ENCODE measurements around the gene MED17.
A peak's percentile ranks its signal among the peaks of the same experiment; 100 is the strongest.
"Not testable (repeated sequence)": the region's sequence is repeated elsewhere in the genome, so short reads cannot be mapped to it uniquely, and the experiment has no call there.

MED17 gene

GRCh38 chr11:93773601-93774200, 10.4 kb upstream of the MED17 start:
- H3K4me3 Mint-ChIP-seq = no peak overlapping the region

GRCh38 chr11:93774560-93774959, 9.5 kb upstream of the MED17 start:
- not testable (repeated sequence) for H3K27ac Mint-ChIP-seq; H3K36me3 Mint-ChIP-seq (ENCODE audit: low read depth); H3K4me3 Mint-ChIP-seq; H3K4me1 Mint-ChIP-seq; H3K27me3 Mint-ChIP-seq (ENCODE audit: low read depth); H3K9me3 Mint-ChIP-seq

More at GRCh38 chr11:93773601-93774200, 10.4 kb upstream of the MED17 start:
- Mint-ChIP-seq H3K36me3 (ENCODE audit: low read depth) (no peaks in the 10 kb centered on the region), H3K27ac (no peak overlapping the region), H3K4me1 (no peaks in the 10 kb centered on the region), H3K27me3 (ENCODE audit: low read depth) (no peaks in the 10 kb centered on the region), H3K9me3 (peaks cover 2% of the 10 kb centered on the region)
- TF ChIP-seq, protein P1, sequence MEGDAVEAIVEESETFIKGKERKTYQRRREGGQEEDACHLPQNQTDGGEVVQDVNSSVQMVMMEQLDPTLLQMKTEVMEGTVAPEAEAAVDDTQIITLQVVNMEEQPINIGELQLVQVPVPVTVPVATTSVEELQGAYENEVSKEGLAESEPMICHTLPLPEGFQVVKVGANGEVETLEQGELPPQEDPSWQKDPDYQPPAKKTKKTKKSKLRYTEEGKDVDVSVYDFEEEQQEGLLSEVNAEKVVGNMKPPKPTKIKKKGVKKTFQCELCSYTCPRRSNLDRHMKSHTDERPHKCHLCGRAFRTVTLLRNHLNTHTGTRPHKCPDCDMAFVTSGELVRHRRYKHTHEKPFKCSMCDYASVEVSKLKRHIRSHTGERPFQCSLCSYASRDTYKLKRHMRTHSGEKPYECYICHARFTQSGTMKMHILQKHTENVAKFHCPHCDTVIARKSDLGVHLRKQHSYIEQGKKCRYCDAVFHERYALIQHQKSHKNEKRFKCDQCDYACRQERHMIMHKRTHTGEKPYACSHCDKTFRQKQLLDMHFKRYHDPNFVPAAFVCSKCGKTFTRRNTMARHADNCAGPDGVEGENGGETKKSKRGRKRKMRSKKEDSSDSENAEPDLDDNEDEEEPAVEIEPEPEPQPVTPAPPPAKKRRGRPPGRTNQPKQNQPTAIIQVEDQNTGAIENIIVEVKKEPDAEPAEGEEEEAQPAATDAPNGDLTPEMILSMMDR (IDR thresholded peaks at IDR 0.05; ENCODE audit: unreplicated experiment in 3 of 3) = no peak

- Mint-ChIP-seq H3K9me3 (peaks cover 2% of the 10 kb centered on the region), H3K4me1 (no peaks in the 10 kb centered on the region), H3K27ac (no peak overlapping the region), H3K27me3 (ENCODE audit: low read depth) (no peaks in the 10 kb centered on the region), H3K36me3 (ENCODE audit: low read depth) (peaks cover 7% of the 10 kb centered on the region), H3K4me3 (no peak overlapping the region)
- TF ChIP-seq, protein P1 (IDR thresholded peaks at IDR 0.05; ENCODE audit: unreplicated experiment in 3 of 3) = peak in 1 of 3 experiments; percentile 19
Measured at GRCh38 chr11:93775289-93775688, 8.8 kb upstream of the MED17 start.

DNA sequence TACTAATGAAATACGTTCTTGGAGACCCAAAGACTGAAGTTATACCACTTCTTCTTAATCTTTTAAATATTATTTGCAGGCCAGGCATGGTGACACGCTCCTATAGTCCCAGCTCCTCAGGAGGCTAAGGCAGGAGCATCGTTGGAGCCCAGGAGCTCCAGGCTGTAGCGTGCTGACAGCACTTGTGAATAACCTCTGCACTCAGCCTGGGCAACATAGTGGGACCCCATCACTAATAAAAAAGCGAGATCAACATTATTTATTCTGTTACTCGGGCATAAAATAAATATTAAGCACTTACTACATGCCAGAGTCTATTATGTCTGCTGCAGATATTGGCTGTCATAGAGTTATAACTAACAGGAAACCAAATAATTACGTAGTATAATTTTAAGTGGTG, 720 bp upstream of the MED17 start:
- no peaks in the 10 kb centered on the region for H3K9me3 Mint-ChIP-seq
- H3K4me3 Mint-ChIP-seq = peak overlapping the region; percentile 91 to 97 (median 96)
- peaks cover 38% of the 10 kb centered on the region for H3K4me1 Mint-ChIP-seq
- no peaks in the 10 kb centered on the region for H3K27me3 Mint-ChIP-seq (ENCODE audit: low read depth)
- TF ChIP-seq, protein P1 (IDR thresholded peaks at IDR 0.05; ENCODE audit: unreplicated experiment in 3 of 3) = no peak
- H3K36me3 Mint-ChIP-seq (ENCODE audit: low read depth) = peaks cover 27% of the 10 kb centered on the region
- peak overlapping the region in 2 of 3 experiments; percentile 91 for H3K27ac Mint-ChIP-seq

GRCh38 chr11:93783765-93784144, 327 bp upstream of the MED17 start:
- peaks cover 30% of the 10 kb centered on the region for H3K36me3 Mint-ChIP-seq (ENCODE audit: low read depth)
- H3K9me3 Mint-ChIP-seq = no peaks in the 10 kb centered on the region
- TF ChIP-seq, protein P1 (IDR thresholded peaks at IDR 0.05; ENCODE audit: unreplicated experiment in 3 of 3) = peak in 1 of 3 experiments; percentile 19
- peak overlapping the region; percentile 90 to 91 (median 91) for H3K27ac Mint-ChIP-seq
- H3K27me3 Mint-ChIP-seq (ENCODE audit: low read depth) = no peaks in the 10 kb centered on the region
- peak overlapping the region; percentile 91 to 97 (median 96) for H3K4me3 Mint-ChIP-seq
- peaks cover 38% of the 10 kb centered on the region for H3K4me1 Mint-ChIP-seq

- peak overlapping the region; percentile 91 to 97 (median 96) for H3K4me3 Mint-ChIP-seq
- peak overlapping the region; percentile 90 to 91 (median 91) for H3K27ac Mint-ChIP-seq
- H3K4me1 Mint-ChIP-seq = peaks cover 38% of the 10 kb centered on the region
- H3K36me3 Mint-ChIP-seq (ENCODE audit: low read depth) = peaks cover 37% of the 10 kb centered on the region
- TF ChIP-seq, protein P1 (IDR thresholded peaks at IDR 0.05; ENCODE audit: unreplicated experiment in 3 of 3) = peak in 1 of 3 experiments; percentile 2
- H3K27me3 Mint-ChIP-seq (ENCODE audit: low read depth) = no peaks in the 10 kb centered on the region
- H3K9me3 Mint-ChIP-seq = no peaks in the 10 kb centered on the region
Measured at GRCh38 chr11:93784935-93785360, 866 bp downstream of the MED17 start.

Measured in nephron (organoid).